Measurements from ENCODE around the gene ADH5. TPM values are rescaled to one million over a fixed set of nuclear protein-coding genes. Genes with fewer than 3 reads are reported as not detected.

The ADH5 gene
- 100 to 1,000 TPM; 136 to 236 (median 192) TPM for total RNA-seq
- long read RNA-seq, donor 1, transcript ADH5-201 (9 exons, 2,615 nt), result major isoform, 138 of 152 reads
- long read RNA-seq, donor 1, partial matches to known transcripts, result 9 of 152 reads
- long read RNA-seq, donor 1, other reads (novel, unspliced or antisense), result 4 of 152 reads
- long read RNA-seq, donor 2, transcript ADH5-201 (9 exons, 2,615 nt), result major isoform, 89 of 107 reads
- long read RNA-seq, donor 2, partial matches to known transcripts, result 12 of 107 reads
- long read RNA-seq, donor 2, other reads (novel, unspliced or antisense), result 4 of 107 reads

DNA sequence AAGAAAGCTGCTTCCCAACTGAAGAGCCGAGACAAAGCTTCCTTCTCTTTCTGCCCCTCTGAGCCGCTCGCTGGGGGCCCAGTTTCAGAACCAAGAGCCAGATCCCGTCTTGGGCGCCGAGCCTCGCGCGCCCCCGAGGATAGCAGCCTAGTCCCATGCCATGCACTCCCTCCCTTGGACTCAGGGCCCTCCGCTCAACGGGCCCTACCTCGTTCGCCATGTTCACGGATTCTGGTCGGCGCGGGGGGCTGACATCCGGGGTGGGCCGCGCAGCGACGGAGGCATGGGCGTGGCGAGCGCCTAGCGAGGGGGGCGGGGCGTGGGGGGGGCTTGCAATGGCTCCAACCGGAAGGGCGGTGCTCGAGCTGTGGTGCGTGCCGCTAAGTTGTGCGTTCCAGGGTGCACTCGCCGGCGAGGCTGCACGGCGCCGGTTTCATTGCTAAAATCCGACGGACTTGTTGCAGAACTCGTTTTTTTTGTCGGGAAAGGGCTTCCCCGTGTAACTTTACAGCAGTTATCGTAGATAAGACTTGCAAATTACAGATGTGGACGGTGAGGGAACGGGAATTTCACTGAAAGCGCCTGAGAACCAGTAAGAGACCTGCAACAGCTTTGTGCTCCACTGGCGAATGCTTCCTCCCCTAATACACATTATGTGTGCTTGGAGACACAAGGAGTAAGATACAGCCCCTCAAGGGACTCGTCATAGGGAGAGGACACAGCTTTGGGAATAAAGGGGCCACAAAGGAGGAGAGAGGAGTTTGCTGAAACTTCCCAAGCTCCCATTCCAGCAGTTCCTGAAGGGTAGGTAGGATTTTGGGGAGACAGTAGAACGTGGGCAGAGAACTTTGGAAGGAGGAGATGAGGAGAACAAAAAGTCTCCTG lies at the start of gene ADH5:
ADH5 (minus strand) TSS at position 308 of the 885 bp plus-strand sequence; CDS start at position 220, 88 bp downstream.
- DNase-seq (peak; percentile 92 to 94 (median 93)), ATAC-seq (peak; percentile 95)
- Histone ChIP-seq H3K4me3 (peak within 1 kb of the TSS; percentile 63), H3K4me1 (ENCODE audit: low read depth) (peaks cover 12% of the 10 kb centered on the region), H3K36me3 (ENCODE audit: low read depth) (no peaks in the 10 kb centered on the region), H3K9me3 (no peaks in the 10 kb centered on the region)
- intact Hi-C loops (cut with DNase I, micrococcal nuclease), result no loop called here
- TF ChIP-seq, protein P1, sequence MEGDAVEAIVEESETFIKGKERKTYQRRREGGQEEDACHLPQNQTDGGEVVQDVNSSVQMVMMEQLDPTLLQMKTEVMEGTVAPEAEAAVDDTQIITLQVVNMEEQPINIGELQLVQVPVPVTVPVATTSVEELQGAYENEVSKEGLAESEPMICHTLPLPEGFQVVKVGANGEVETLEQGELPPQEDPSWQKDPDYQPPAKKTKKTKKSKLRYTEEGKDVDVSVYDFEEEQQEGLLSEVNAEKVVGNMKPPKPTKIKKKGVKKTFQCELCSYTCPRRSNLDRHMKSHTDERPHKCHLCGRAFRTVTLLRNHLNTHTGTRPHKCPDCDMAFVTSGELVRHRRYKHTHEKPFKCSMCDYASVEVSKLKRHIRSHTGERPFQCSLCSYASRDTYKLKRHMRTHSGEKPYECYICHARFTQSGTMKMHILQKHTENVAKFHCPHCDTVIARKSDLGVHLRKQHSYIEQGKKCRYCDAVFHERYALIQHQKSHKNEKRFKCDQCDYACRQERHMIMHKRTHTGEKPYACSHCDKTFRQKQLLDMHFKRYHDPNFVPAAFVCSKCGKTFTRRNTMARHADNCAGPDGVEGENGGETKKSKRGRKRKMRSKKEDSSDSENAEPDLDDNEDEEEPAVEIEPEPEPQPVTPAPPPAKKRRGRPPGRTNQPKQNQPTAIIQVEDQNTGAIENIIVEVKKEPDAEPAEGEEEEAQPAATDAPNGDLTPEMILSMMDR (IDR thresholded peaks at IDR 0.05), result no peak

DNA sequence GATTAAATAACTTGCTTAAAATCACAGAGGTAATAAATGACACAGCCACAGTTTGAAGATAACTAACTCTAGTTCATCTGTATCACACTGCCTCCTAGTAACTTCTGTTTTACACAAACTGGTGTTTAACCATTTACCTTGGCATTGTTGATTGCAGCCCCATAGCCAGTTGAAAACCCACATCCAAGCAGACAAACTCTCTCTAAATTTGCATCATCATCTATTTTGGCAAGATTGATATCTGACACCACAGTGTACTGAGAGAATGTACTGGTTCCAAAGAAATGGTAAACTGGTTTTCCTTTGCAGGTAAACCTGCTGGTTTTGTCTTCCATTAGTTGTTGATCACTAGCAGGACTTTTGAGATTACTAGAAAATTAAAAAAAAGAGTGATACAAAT lies 47.7 kb upstream of the ADH5 start:
- H3K4me1 ChIP-seq (ENCODE audit: low read depth), result peaks cover 4% of the 10 kb centered on the region
- H3K4me3 ChIP-seq, result no peak overlapping the region
- TF ChIP-seq, protein P1 (IDR thresholded peaks at IDR 0.05), result no peak
- intact Hi-C loops (cut with DNase I, micrococcal nuclease), result no loop called here
- H3K36me3 ChIP-seq (ENCODE audit: low read depth), result no peaks in the 10 kb centered on the region
- no peaks in the 10 kb centered on the region for H3K9me3 ChIP-seq
- no peak for DNase-seq
- ATAC-seq, result no peak

DNA sequence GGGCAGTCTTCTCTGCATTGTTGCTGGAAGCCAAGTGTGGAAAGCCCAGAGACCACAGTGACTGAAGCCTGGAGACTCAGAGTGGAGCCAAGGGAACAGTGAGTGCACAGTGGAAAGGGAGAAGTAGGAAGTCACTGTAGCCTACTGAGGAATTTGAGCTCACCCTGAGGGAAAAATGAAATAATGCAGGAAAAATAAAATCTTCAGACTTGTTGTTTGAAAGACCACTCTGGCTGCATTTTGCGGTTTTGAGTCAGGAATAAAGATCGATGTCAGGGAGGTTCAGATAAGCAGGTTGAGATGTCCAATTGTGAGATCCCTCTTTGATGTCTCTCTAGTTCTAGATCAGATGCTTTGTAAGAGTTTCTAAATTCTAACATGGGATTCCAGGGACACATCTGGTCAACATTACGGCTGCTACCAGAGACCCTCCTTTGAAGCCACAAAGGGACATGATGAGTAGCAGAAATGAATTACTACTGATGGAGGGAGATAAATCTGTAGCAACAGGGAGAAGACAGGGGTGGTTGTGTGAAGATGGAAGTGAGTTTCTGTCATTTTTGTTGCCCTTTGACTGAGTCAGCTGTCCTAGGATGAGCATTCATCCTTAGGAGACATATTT lies 47.1 kb upstream of the ADH5 start:
- DNase-seq (no peak), ATAC-seq (no peak)
- no peak overlapping the region for H3K4me3 ChIP-seq
- no peaks in the 10 kb centered on the region for H3K9me3 ChIP-seq
- no peaks in the 10 kb centered on the region for H3K36me3 ChIP-seq (ENCODE audit: low read depth)
- intact Hi-C loops (cut with DNase I, micrococcal nuclease), result no loop called here
- TF ChIP-seq, protein P1 (IDR thresholded peaks at IDR 0.05), result no peak
- H3K4me1 ChIP-seq (ENCODE audit: low read depth), result peaks cover 4% of the 10 kb centered on the region

DNA sequence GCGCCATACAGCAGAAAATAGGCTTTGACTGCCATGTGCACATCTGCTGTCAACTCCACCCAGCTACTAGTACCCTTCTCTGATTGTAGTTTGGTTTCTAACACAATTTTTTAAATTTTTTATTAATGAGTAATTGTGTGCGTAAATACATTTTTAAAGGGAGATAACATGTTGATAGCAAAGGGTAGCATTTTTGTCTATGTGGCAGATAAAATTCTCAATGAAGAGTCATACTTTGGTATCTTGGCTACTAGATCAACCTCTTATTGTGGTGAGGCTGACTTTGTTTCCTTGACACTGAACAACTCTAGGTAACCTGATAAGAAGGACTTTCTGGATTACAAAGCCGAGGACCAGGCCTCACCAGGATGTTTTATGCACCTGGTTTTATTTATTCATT lies 46.0 kb upstream of the ADH5 start:
- H3K4me3 ChIP-seq, result no peak overlapping the region
- intact Hi-C loops (cut with DNase I, micrococcal nuclease), result no loop called here
- TF ChIP-seq, protein P1 (IDR thresholded peaks at IDR 0.05), result no peak
- H3K4me1 ChIP-seq (ENCODE audit: low read depth), result peaks cover 4% of the 10 kb centered on the region
- DNase-seq (no peak), ATAC-seq (no peak)
- no peaks in the 10 kb centered on the region for H3K9me3 ChIP-seq
- H3K36me3 ChIP-seq (ENCODE audit: low read depth), result no peaks in the 10 kb centered on the region

DNA sequence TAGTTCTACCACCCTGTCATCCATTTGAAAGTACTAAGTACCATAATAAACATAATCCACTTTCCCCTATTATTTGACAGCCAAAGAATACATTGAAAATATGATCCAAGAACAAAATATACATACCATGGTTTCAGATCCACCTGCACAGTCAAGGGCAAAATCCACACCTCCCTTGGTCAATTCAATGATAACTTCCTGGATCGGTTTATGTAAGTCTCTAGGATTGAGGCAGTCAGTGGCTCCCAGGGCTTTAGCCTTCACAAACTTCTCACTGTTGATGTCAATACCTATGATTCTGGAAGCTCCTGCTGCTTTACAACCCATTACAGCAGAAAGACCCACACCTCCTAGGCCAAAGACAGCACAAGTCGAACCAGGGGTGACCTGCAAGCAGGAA lies 42.8 kb upstream of the ADH5 start:
- no peak overlapping the region for H3K4me3 ChIP-seq
- no peaks in the 10 kb centered on the region for H3K9me3 ChIP-seq
- no peaks in the 10 kb centered on the region for H3K36me3 ChIP-seq (ENCODE audit: low read depth)
- peaks cover 4% of the 10 kb centered on the region for H3K4me1 ChIP-seq (ENCODE audit: low read depth)
- TF ChIP-seq, protein P1 (IDR thresholded peaks at IDR 0.05), result no peak
- ATAC-seq (peak; percentile 69), DNase-seq (no peak)
- intact Hi-C loops (cut with DNase I, micrococcal nuclease), result no loop called here

Data from mucosa of descending colon (tissue), 3 donors.